Kidney glomerular epithelial cell (primary cell): ENCODE measurements around the gene CD101.

Source experiments
- DNase-seq: peaks from one replicate; lab custom pipeline; 2025; lab: John Stamatoyannopoulos, UW

The CD101 gene

GRCh38 chr1:117051224-117052064 lies 49.9 kb downstream of the CD101 start:
- DNase-seq: no peak

DNA sequence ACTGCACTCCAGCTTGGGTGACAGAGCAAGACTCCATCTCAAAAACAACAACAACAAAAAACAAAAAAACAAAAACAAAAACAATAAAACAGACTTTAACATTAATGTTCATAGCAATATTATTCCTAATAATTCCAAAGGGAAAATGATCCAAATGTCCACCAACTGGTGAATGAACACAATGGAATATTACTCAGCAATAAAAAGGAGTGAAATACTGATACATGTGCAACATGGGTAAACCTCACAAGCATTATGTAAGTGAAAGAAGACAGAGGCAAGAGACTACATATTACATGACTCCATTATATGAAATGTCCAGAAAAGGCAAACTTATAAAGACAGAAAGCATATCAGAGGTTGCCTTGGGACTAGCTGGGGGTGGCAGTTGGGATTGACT lies 52.5 kb downstream of the CD101 start:
- no peak for DNase-seq

- DNase-seq: no peak
Measured at GRCh38 chr1:117058810-117059209, 57.2 kb downstream of the CD101 start.

GRCh38 chr1:117059334-117059677 lies 57.7 kb downstream of the CD101 start:
- DNase-seq: peak; percentile 41

GRCh38 chr1:117059678-117060440 lies 58.3 kb downstream of the CD101 start, which contains the start of gene TTF2:
TSS of gene TTF2 (plus strand) at chr1:117060326. CDS start at chr1:117060347, 21 bp downstream.
- peak; percentile 99 for DNase-seq

DNA sequence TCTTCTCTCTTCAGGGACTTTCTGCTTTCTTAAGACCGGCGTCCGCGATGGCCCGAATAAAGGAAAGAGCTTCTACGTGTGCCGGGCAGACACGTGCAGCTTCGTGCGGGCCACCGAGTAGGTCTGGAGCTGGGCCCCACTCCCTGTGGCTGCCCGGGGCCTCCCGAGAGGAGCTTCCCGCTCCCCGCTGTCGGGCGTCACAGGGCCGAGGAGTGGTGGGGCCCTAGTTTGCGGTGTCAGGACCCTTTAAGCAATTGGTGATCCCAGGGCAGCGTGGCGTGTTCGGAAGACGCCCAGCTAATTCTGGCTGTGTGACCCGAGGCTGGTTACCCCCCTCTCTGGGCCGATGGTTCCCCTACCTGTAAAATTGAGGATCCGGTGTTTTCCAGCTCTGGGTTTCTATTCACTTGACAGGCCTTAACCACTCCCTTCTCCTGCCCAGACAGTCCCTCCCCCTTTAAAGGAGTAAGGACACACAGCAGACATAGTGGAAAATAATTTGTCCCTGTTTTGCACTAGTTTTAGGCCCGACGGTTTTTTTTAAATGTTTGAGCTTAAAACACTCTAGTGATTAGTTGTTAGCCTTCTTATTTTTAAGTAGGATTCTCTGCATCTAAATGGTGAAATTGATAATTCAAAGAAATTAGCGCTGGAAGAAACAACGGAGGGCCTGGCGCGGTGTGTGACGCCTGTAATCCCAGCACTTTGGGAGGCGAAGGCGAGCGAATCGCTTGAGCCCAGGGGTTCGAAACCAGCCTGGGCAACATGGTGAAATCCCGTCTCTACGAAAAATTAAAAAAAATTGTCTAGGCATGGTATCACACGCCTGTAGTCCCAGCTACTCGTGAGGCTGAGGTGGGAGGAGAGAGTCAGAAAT lies 59.1 kb downstream of the CD101 start:
- peak; percentile 20 for DNase-seq

- peak; percentile 54 for DNase-seq
Measured at GRCh38 chr1:117061986-117062415, 60.4 kb downstream of the CD101 start.

DNA sequence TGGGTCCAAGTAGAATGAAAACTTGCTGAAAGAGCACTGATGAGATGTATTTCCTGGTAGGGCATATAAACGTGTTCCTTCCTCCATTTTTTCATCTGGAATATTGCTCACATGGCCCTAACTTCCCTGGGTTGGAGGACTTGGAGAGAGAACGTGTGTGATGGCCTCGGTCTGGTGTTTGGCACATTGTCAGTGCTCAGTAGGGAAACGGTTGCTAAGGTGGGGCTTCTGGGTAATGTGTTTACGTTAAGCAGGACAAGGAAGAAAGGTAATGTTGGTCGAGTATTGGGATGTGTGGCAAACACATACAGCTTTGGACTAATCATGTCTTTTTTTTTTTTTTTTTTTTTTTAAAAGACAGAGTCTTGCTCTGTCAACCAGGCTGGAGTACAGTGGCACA lies 64.8 kb downstream of the CD101 start:
- no peak for DNase-seq

- DNase-seq: peak; percentile 30
Measured at GRCh38 chr1:117067533-117068370, 66.2 kb downstream of the CD101 start.

DNA sequence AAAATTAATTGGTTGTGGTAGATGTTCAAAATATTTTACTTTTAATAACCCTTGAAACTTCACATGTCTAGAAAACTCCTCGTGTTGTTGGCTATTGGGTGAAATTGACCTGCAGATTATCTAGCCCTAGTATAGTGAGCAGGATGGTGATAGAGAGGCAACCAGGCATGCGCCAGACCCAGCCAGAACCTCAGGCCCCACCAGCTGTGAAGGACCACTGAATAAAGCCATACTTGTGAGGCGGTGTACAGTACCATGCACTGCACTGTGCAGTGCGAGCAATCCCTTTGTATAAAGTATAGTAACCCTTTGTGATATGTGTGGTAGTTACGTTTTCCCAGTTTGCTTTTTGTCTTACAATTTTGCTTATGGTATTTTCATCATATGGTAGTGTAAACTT lies 67.0 kb downstream of the CD101 start:
- DNase-seq: no peak

GRCh38 chr1:117069220-117069844 lies 67.8 kb downstream of the CD101 start:
- DNase-seq: no peak

- DNase-seq: no peak
Measured at GRCh38 chr1:117070124-117070523, 68.6 kb downstream of the CD101 start.

GRCh38 chr1:117076648-117077047 lies 75.1 kb downstream of the CD101 start:
- no peak for DNase-seq

GRCh38 chr1:117077267-117077666 lies 75.7 kb downstream of the CD101 start:
- peak; percentile 84 for DNase-seq

- no peak for DNase-seq
Measured at GRCh38 chr1:117079737-117080136, 78.2 kb downstream of the CD101 start.

GRCh38 chr1:117084231-117084630 lies 82.7 kb downstream of the CD101 start:
- DNase-seq: no peak
